Psoas muscle (tissue), 8 donors: ENCODE data around the gene NFASC. TPM values are rescaled to one million over a fixed set of nuclear protein-coding genes. Genes with fewer than 3 reads are reported as not detected.

Experiments
- ATAC-seq, 4 donors: fragments of 200-7000 bp; cut with Tn5 transposase; one replicate each; pipeline ENCODE4 v1.9.1; 2020; ENCODE audit warnings: moderate library complexity in 3 of 4, mild to moderate bottlenecking in 2 of 4
- DNase-seq, 2 donors: peaks; one replicate each; pipeline ENCODE4 v3.0.0-alpha.2; 2020
- H3K27ac ChIP-seq: fragments of 200-600 bp; one replicate; pipeline ENCODE4 v1.8.0; 2022
- H3K27me3 ChIP-seq, 3 donors: fragments of 200-600 bp in 1 of 3; one replicate each; pipeline versions ENCODE4 v1.6.1 to v1.8.0; 2013 to 2022; ENCODE audit warnings: low read length in 2 of 3, mild to moderate bottlenecking in 2 of 3, moderate library complexity in 1 of 3; ENCODE audit not compliant: insufficient read depth in 3 of 3
- H3K36me3 ChIP-seq, 2 donors: fragments of 200-600 bp in 1 of 2; one replicate each; pipeline versions ENCODE4 v1.6.1 to v1.8.0; 2013 to 2022; ENCODE audit warnings: low read depth in 1 of 2, mild to moderate bottlenecking in 1 of 2, moderate library complexity in 1 of 2; ENCODE audit not compliant: insufficient read depth in 1 of 2
- H3K4me1 ChIP-seq: fragments of 200-600 bp; one replicate; pipeline ENCODE4 v1.8.0; 2022
- H3K4me3 ChIP-seq: fragments of 200-600 bp; one replicate; pipeline ENCODE4 v1.8.0; 2022; ENCODE audit warnings: mild to moderate bottlenecking
- H3K9me3 ChIP-seq: fragments of 200-600 bp; one replicate; pipeline ENCODE4 v1.8.0; 2022
- WGBS, 3 donors: extraction: QIAGEN DNeasy Blood & Tissue Kit; methylation state at CpG; one replicate each; pipeline versions ENCODE4 v1.1.6 to v1.1.7; 2013; 5-methylcytosine and 5-hydroxymethylcytosine counted together
- intact Hi-C, 2 donors: fragments of 100-400 bp; cut with DNase I; formaldehyde crosslinking; loops; one replicate each; pipeline versions ENCODE4 v1.11.0 to v1.14.2; 2022
- polyA plus RNA-seq, 3 donors: library from polyadenylated mRNA; stranded (reverse); fragments of 200-250 nt; gene quantifications; one replicate each; pipeline ENCODE4 v1.2.3, GENCODE V29; 2013
- total RNA-seq, 4 donors: library from RNA; stranded (reverse); fragmentation: NEBNext Ultra II Directional in 2 of 4; extraction: Animal tissue kit (Norgen Biotek cat#: 25700) in 2 of 4; gene quantifications; one replicate each; pipeline versions ENCODE4 v1.2.1 to v1.2.4, GENCODE V29; 2021 to 2023
- TF ChIP-seq, protein P1 (sequence below): fragments of 200-600 bp; IDR thresholded peaks from one replicate; pipeline ENCODE4 v1.8.0; 2022; ENCODE audit warnings: antibody characterized with exemption
- donor health status: healthy with polysubstance abuse.
- donor health status: DM: no; HTN: no; CAD: no; lungs with moderate emphysema.
- donor health status: Bipolar disorder and iron deficiency.
- donor health status: healthy.
- donor health status: DM: yes; HTN: yes; CAD: no.
- donor health status: DM: no; HTN: no; CAD: no.
- donor health status: DM: no; HTN: no; CAD: no.
- donor health status: DM: yes; HTN: yes; CAD: no.

The NFASC gene
- total and polyA plus RNA-seq, 7 donors = 0.46 to 7.5 (median 0.90) TPM

DNA sequence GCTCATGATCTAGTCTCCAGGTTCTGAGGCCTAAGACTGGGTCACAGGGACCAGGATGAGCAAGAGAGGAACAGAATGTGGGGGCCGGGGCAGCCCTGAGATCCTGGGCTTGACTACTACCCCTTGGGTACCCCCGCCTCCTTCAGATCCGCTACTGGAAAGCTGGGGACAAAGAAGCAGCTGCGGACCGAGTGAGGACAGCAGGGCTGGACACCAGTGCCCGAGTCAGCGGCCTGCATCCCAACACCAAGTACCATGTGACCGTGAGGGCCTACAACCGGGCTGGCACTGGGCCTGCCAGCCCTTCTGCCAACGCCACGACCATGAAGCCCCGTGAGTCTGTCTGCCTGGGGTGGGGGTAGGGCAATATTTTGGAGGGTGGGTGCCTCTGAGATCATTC is 201.1 kb downstream of the NFASC start:
- Histone ChIP-seq H3K27me3 (no peaks in the 10 kb centered on the region), H3K4me1 (peaks cover 2% of the 10 kb centered on the region), H3K36me3 (no peaks in the 10 kb centered on the region), H3K4me3 (no peak overlapping the region), H3K9me3 (no peaks in the 10 kb centered on the region), H3K27ac (no peak overlapping the region)
- WGBS, 3 donors = 44 to 67% (median 62%) methylated on average over 12 of the region's 12 CpGs
- DNase-seq = no peak
- TF ChIP-seq, protein P1, sequence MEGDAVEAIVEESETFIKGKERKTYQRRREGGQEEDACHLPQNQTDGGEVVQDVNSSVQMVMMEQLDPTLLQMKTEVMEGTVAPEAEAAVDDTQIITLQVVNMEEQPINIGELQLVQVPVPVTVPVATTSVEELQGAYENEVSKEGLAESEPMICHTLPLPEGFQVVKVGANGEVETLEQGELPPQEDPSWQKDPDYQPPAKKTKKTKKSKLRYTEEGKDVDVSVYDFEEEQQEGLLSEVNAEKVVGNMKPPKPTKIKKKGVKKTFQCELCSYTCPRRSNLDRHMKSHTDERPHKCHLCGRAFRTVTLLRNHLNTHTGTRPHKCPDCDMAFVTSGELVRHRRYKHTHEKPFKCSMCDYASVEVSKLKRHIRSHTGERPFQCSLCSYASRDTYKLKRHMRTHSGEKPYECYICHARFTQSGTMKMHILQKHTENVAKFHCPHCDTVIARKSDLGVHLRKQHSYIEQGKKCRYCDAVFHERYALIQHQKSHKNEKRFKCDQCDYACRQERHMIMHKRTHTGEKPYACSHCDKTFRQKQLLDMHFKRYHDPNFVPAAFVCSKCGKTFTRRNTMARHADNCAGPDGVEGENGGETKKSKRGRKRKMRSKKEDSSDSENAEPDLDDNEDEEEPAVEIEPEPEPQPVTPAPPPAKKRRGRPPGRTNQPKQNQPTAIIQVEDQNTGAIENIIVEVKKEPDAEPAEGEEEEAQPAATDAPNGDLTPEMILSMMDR = no peak
- no peak for ATAC-seq
- intact Hi-C loops = loop anchor here in 1 of 2 donors (10.0 kb wide), 1 partner anchor 267 kb away; no protein-coding TSS in a partner anchor

DNA sequence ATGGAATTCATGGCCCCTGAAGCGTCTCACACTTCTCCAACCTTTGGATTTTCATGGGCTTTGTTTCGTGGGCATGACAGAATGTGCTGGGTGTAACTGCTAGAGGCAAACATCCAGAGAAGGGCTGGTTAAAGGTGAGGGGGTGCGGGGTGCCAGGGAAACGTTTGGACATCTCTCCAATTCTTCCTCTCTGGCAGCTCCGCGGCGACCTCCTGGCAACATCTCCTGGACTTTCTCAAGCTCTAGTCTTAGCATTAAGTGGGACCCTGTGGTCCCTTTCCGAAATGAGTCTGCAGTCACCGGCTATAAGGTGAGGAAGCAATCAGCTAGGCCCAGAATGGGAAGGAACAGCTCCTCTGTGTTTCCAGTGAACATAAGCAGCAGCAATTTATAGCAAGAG is 201.6 kb downstream of the NFASC start:
- TF ChIP-seq, protein P1 = no peak
- intact Hi-C loops = loop anchor here in 1 of 2 donors (10.0 kb wide), 1 partner anchor 267 kb away; no protein-coding TSS in a partner anchor
- WGBS, 3 donors = 71 to 89% (median 86%) methylated on average over 9 of the region's 9 CpGs
- no peaks in the 10 kb centered on the region for H3K36me3 ChIP-seq
- H3K4me1 ChIP-seq = peaks cover 7% of the 10 kb centered on the region
- H3K9me3 ChIP-seq = no peaks in the 10 kb centered on the region
- no peaks in the 10 kb centered on the region for H3K27me3 ChIP-seq
- H3K4me3 ChIP-seq = no peak overlapping the region
- no peak for DNase-seq
- ATAC-seq = no peak
- no peak overlapping the region for H3K27ac ChIP-seq

Other genes with a start within 250 kb of the NFASC start
- gene LRRN2, start 185.1 kb upstream of the NFASC start, total RNA-seq = 1 to 10 TPM in 2 of 4 donors, under 1 TPM in 2; 0.93 to 2.2 (median 1.0) TPM
- gene LRRN2, start 185.1 kb upstream of the NFASC start, polyA plus RNA-seq = under 1 TPM; 0.71 to 0.94 (median 0.81) TPM
- gene CNTN2, start 172.3 kb downstream of the NFASC start, total RNA-seq = under 1 TPM in 1 of 4 donors, not detected in 3; 0.06 TPM
- under 1 TPM in 2 of 3 donors, not detected in 1; 0.01 to 0.05 TPM for gene CNTN2, start 172.3 kb downstream of the NFASC start, polyA plus RNA-seq
- 1 to 10 TPM; 3.1 to 6.1 (median 3.6) TPM for gene TMEM81, start 213.6 kb downstream of the NFASC start, total RNA-seq
- gene TMEM81, start 213.6 kb downstream of the NFASC start, polyA plus RNA-seq = 10 to 100 TPM in 1 of 3 donors, 1 to 10 TPM in 2; 3.9 to 15.2 (median 7.9) TPM